Measurements from ENCODE around the gene STON1.

DNA sequence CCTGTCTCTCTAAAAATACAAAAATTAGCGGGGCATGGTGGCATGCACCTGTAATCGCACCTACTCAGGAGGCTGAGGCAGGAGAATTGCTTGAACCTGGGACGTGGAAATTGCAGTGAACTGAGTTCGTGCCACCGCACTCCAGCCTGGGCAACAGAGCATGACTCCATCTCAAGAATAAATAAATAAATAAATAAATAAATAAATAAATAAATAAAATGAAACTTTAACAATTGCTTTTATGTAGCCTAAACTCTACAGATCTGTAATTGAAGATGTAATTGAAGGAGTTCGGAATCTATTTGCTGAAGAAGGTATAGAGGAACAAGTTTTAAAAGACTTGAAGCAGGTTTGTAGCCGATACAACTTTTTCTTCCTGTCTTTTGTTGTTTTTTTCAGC lies 90.7 kb downstream of the STON1 start:
- TF ChIP-seq, protein P1, sequence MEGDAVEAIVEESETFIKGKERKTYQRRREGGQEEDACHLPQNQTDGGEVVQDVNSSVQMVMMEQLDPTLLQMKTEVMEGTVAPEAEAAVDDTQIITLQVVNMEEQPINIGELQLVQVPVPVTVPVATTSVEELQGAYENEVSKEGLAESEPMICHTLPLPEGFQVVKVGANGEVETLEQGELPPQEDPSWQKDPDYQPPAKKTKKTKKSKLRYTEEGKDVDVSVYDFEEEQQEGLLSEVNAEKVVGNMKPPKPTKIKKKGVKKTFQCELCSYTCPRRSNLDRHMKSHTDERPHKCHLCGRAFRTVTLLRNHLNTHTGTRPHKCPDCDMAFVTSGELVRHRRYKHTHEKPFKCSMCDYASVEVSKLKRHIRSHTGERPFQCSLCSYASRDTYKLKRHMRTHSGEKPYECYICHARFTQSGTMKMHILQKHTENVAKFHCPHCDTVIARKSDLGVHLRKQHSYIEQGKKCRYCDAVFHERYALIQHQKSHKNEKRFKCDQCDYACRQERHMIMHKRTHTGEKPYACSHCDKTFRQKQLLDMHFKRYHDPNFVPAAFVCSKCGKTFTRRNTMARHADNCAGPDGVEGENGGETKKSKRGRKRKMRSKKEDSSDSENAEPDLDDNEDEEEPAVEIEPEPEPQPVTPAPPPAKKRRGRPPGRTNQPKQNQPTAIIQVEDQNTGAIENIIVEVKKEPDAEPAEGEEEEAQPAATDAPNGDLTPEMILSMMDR (IDR thresholded peaks at IDR 0.05; ENCODE audit: low read depth, low read length), result no peak
- no peak for TF ChIP-seq EZH2phosphoT487 (IDR thresholded peaks at IDR 0.05; ENCODE audit: low read depth)
